ENCODE data around the gene HSD17B8. TPM values are rescaled to one million over a fixed set of nuclear protein-coding genes. Genes with fewer than 3 reads are reported as not detected.
A peak's percentile ranks its signal among the peaks of the same experiment; 100 is the strongest.

HSD17B8 gene
- total RNA-seq, 4 donors from 2014 or later: 2.0 to 15.0 (median 12.9) TPM

- peaks cover 15 to 31% (median 23%) of the 10 kb centered on the region in 4 donors for H3K4me1 ChIP-seq
- H3K4me3 ChIP-seq: no peak overlapping the region
- no peaks in the 10 kb centered on the region for H3K9me3 ChIP-seq
- 92% methylated on average over 10 of the region's 11 CpGs for WGBS
- DNase-seq (ENCODE audit: extremely low spot score): no peak
- intact Hi-C loops (cut with DNase I): loop anchor here (5.0 kb wide), 1 partner anchor 57 kb away; no protein-coding TSS in a partner anchor
- TF ChIP-seq POLR2A (IDR thresholded peaks at IDR 0.05; ENCODE audit: low read depth): no peak
- TF ChIP-seq EP300 (IDR thresholded peaks at IDR 0.05): no peak
- peaks cover 9 to 20% (median 18%) of the 10 kb centered on the region in 4 donors for H3K36me3 ChIP-seq
- peaks cover 0 to 67% (median 5%) of the 10 kb centered on the region in 4 donors for H3K27me3 ChIP-seq
- H3K27ac ChIP-seq (replicated peaks in 1 of 4): no peak overlapping the region
Observed at GRCh38 chr6:33190504-33191107, 13.8 kb upstream of the HSD17B8 start.

- 74% methylated on average over 4 of the region's 8 CpGs for WGBS
Observed at GRCh38 chr6:33191383-33192104, 12.9 kb upstream of the HSD17B8 start.

GRCh38 chr6:33192105-33192646 is 12.3 kb upstream of the HSD17B8 start, which contains the start of gene COL11A2:
Gene COL11A2, minus strand, starts transcription at chr6:33192467. Its CDS starts 227 bp downstream, at chr6:33192240.
- no peak for DNase-seq (ENCODE audit: extremely low spot score)
- peaks cover 0 to 52% (median 5%) of the 10 kb centered on the region in 4 donors for H3K27me3 ChIP-seq
- 12% methylated on average over 13 of the region's 35 CpGs for WGBS
- intact Hi-C loops (cut with DNase I): loop anchor here (5.0 kb wide), 1 partner anchor 55 kb away; no protein-coding TSS in a partner anchor
- peaks cover 18 to 34% (median 26%) of the 10 kb centered on the region in 4 donors for H3K4me1 ChIP-seq
- no peaks in the 10 kb centered on the region for H3K9me3 ChIP-seq
- TF ChIP-seq POLR2AphosphoS5 (IDR thresholded peaks at IDR 0.05) (no peak), POLR2A (IDR thresholded peaks at IDR 0.05; ENCODE audit: low read depth) (no peak), CTCF (IDR thresholded peaks at IDR 0.05) (no peak)
- peaks cover 22 to 36% (median 33%) of the 10 kb centered on the region in 4 donors for H3K36me3 ChIP-seq
- peak within 1 kb of the TSS; percentile 48 to 55 (median 52) for H3K4me3 ChIP-seq
- H3K27ac ChIP-seq (replicated peaks in 1 of 4): peak within 1 kb of the TSS; percentile 53 to 74 (median 62)

More at GRCh38 chr6:33191383-33192104, 12.9 kb upstream of the HSD17B8 start:
- no peak for DNase-seq (ENCODE audit: extremely low spot score)
- Histone ChIP-seq H3K9me3 (no peaks in the 10 kb centered on the region), H3K36me3 (peaks cover 18 to 30% (median 27%) of the 10 kb centered on the region in 4 donors), H3K4me3 (no peak overlapping the region), H3K27me3 (peaks cover 0 to 58% (median 5%) of the 10 kb centered on the region in 4 donors), H3K4me1 (peaks cover 15 to 31% (median 24%) of the 10 kb centered on the region in 4 donors), H3K27ac (replicated peaks in 1 of 4) (no peak overlapping the region)
- intact Hi-C loops (cut with DNase I): loop anchor here (5.0 kb wide), 1 partner anchor 56 kb away; no protein-coding TSS in a partner anchor
- TF ChIP-seq POLR2A (IDR thresholded peaks at IDR 0.05; ENCODE audit: low read depth) (no peak), EP300 (IDR thresholded peaks at IDR 0.05) (no peak), POLR2AphosphoS5 (IDR thresholded peaks at IDR 0.05) (no peak), CTCF (IDR thresholded peaks at IDR 0.05) (no peak)

GRCh38 chr6:33192671-33193602 is 11.5 kb upstream of the HSD17B8 start:
- TF ChIP-seq POLR2AphosphoS5 (IDR thresholded peaks at IDR 0.05) (no peak), POLR2A (IDR thresholded peaks at IDR 0.05; ENCODE audit: low read depth) (no peak), EP300 (IDR thresholded peaks at IDR 0.05) (no peak), CTCF (IDR thresholded peaks at IDR 0.05) (no peak)
- peaks cover 24 to 42% (median 34%) of the 10 kb centered on the region in 4 donors for H3K4me1 ChIP-seq
- peak overlapping the region; percentile 53 to 74 (median 62) for H3K27ac ChIP-seq (replicated peaks in 1 of 4)
- DNase-seq (ENCODE audit: extremely low spot score): no peak
- H3K27me3 ChIP-seq: peaks cover 0 to 44% (median 5%) of the 10 kb centered on the region in 4 donors
- WGBS: 4% methylated on average over 25 of the region's 72 CpGs
- H3K9me3 ChIP-seq: no peaks in the 10 kb centered on the region
- peaks cover 25 to 44% (median 40%) of the 10 kb centered on the region in 4 donors for H3K36me3 ChIP-seq
- peak overlapping the region; percentile 48 to 55 (median 52) for H3K4me3 ChIP-seq
- intact Hi-C loops (cut with DNase I): loop anchor here (5.0 kb wide), 1 partner anchor 54 kb away; no protein-coding TSS in a partner anchor
